ENCODE results near the gene PHACTR3. TPM values are rescaled to one million over a fixed set of nuclear protein-coding genes. Genes with fewer than 3 reads are reported as not detected.

PHACTR3 gene
- total and polyA plus RNA-seq, 2 experiments from 2014 or later: 0.45 to 0.61 TPM

DNA sequence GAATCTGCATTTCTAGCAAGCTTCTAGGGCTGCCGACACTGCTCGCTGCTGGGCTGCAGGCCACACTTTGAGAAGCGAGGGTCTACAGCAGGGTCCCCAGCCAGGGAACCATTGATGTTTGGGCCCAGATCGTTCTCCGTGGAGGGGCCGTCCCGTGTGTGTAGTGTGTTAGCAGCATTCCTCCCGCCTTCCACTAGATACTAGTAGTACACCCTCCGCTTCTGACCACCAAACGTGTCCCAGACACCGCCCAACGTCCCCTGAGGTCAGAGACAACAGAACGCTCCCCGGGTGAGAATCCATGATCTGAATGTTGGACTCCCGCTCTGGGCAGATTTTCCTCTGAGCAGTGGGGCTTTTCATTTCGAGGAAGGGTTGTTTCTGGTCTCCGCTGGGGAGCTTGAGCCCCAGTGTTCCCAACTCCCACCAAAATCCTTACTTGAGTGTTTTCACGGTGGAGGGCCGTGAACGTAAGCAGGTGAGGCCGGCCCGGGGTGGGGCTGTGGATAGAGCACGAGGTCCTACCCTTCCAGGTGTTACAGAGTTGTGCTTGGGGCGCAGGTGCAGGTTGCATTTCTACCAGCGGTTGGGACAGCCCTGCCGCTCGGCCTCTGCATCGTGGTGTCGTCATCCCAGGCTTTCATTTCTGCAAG, 204.5 kb downstream of the PHACTR3 start:
- Histone ChIP-seq H3K4me2 (no peak overlapping the region), H3K4me3 (no peak overlapping the region), H3K4me1 (ENCODE audit: insufficient read depth) (no peaks in the 10 kb centered on the region), H3K36me3 (ENCODE audit: insufficient read depth) (no peaks in the 10 kb centered on the region), H3K27me3 (ENCODE audit: insufficient read depth) (no peaks in the 10 kb centered on the region), H3F3A (replicated peaks; ENCODE audit: low read depth) (no peaks in the 10 kb centered on the region), H3K9me2 (ENCODE audit: insufficient read depth) (no peaks in the 10 kb centered on the region), H2AFZ (no peak overlapping the region; the same call in 1 of the 2 replicates), H3K79me2 (replicated peaks; ENCODE audit: insufficient read depth) (no peaks in the 10 kb centered on the region), H3K27ac (ENCODE audit: low read depth) (no peak overlapping the region), H4K20me1 (replicated peaks; ENCODE audit: insufficient read depth) (no peaks in the 10 kb centered on the region)
- Mint-ChIP-seq H3K4me3 (no peak overlapping the region), H3K27me3 (ENCODE audit: insufficient read depth, low read depth, poor library complexity) (peaks cover 11% of the 10 kb centered on the region), H3K9me3 (no peaks in the 10 kb centered on the region), H3K4me1 (peaks cover 9% of the 10 kb centered on the region), H3K27ac (no peak overlapping the region), H3K36me3 (ENCODE audit: low read depth) (no peaks in the 10 kb centered on the region)
- ATAC-seq (no peak), DNase-seq (ENCODE audit: low spot score) (no peak)
- no peak for TF ChIP-seq CREB1 (CRISPR knock-in tag; IDR thresholded peaks at IDR 0.05; ENCODE audit: low read depth)
- TF ChIP-seq, protein P1, sequence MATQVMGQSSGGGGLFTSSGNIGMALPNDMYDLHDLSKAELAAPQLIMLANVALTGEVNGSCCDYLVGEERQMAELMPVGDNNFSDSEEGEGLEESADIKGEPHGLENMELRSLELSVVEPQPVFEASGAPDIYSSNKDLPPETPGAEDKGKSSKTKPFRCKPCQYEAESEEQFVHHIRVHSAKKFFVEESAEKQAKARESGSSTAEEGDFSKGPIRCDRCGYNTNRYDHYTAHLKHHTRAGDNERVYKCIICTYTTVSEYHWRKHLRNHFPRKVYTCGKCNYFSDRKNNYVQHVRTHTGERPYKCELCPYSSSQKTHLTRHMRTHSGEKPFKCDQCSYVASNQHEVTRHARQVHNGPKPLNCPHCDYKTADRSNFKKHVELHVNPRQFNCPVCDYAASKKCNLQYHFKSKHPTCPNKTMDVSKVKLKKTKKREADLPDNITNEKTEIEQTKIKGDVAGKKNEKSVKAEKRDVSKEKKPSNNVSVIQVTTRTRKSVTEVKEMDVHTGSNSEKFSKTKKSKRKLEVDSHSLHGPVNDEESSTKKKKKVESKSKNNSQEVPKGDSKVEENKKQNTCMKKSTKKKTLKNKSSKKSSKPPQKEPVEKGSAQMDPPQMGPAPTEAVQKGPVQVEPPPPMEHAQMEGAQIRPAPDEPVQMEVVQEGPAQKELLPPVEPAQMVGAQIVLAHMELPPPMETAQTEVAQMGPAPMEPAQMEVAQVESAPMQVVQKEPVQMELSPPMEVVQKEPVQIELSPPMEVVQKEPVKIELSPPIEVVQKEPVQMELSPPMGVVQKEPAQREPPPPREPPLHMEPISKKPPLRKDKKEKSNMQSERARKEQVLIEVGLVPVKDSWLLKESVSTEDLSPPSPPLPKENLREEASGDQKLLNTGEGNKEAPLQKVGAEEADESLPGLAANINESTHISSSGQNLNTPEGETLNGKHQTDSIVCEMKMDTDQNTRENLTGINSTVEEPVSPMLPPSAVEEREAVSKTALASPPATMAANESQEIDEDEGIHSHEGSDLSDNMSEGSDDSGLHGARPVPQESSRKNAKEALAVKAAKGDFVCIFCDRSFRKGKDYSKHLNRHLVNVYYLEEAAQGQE (IDR thresholded peaks at IDR 0.05; ENCODE audit: unreplicated experiment): no peak
- TF ChIP-seq ZNF114 (CRISPR knock-in tag; IDR thresholded peaks at IDR 0.05): no peak
- no peak for TF ChIP-seq NANOG (IDR thresholded peaks at IDR 0.05; ENCODE audit: borderline replicate concordance)
- no peak for TF ChIP-seq JUNB (IDR thresholded peaks at IDR 0.05; ENCODE audit: unreplicated experiment)
- TF ChIP-seq, protein P2, sequence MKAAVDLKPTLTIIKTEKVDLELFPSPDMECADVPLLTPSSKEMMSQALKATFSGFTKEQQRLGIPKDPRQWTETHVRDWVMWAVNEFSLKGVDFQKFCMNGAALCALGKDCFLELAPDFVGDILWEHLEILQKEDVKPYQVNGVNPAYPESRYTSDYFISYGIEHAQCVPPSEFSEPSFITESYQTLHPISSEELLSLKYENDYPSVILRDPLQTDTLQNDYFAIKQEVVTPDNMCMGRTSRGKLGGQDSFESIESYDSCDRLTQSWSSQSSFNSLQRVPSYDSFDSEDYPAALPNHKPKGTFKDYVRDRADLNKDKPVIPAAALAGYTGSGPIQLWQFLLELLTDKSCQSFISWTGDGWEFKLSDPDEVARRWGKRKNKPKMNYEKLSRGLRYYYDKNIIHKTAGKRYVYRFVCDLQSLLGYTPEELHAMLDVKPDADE (IDR thresholded peaks at IDR 0.05): no peak
- no peak for TF ChIP-seq ZNF331 (CRISPR knock-in tag; IDR thresholded peaks at IDR 0.05; ENCODE audit: low read depth)
- TF ChIP-seq, protein P3, sequence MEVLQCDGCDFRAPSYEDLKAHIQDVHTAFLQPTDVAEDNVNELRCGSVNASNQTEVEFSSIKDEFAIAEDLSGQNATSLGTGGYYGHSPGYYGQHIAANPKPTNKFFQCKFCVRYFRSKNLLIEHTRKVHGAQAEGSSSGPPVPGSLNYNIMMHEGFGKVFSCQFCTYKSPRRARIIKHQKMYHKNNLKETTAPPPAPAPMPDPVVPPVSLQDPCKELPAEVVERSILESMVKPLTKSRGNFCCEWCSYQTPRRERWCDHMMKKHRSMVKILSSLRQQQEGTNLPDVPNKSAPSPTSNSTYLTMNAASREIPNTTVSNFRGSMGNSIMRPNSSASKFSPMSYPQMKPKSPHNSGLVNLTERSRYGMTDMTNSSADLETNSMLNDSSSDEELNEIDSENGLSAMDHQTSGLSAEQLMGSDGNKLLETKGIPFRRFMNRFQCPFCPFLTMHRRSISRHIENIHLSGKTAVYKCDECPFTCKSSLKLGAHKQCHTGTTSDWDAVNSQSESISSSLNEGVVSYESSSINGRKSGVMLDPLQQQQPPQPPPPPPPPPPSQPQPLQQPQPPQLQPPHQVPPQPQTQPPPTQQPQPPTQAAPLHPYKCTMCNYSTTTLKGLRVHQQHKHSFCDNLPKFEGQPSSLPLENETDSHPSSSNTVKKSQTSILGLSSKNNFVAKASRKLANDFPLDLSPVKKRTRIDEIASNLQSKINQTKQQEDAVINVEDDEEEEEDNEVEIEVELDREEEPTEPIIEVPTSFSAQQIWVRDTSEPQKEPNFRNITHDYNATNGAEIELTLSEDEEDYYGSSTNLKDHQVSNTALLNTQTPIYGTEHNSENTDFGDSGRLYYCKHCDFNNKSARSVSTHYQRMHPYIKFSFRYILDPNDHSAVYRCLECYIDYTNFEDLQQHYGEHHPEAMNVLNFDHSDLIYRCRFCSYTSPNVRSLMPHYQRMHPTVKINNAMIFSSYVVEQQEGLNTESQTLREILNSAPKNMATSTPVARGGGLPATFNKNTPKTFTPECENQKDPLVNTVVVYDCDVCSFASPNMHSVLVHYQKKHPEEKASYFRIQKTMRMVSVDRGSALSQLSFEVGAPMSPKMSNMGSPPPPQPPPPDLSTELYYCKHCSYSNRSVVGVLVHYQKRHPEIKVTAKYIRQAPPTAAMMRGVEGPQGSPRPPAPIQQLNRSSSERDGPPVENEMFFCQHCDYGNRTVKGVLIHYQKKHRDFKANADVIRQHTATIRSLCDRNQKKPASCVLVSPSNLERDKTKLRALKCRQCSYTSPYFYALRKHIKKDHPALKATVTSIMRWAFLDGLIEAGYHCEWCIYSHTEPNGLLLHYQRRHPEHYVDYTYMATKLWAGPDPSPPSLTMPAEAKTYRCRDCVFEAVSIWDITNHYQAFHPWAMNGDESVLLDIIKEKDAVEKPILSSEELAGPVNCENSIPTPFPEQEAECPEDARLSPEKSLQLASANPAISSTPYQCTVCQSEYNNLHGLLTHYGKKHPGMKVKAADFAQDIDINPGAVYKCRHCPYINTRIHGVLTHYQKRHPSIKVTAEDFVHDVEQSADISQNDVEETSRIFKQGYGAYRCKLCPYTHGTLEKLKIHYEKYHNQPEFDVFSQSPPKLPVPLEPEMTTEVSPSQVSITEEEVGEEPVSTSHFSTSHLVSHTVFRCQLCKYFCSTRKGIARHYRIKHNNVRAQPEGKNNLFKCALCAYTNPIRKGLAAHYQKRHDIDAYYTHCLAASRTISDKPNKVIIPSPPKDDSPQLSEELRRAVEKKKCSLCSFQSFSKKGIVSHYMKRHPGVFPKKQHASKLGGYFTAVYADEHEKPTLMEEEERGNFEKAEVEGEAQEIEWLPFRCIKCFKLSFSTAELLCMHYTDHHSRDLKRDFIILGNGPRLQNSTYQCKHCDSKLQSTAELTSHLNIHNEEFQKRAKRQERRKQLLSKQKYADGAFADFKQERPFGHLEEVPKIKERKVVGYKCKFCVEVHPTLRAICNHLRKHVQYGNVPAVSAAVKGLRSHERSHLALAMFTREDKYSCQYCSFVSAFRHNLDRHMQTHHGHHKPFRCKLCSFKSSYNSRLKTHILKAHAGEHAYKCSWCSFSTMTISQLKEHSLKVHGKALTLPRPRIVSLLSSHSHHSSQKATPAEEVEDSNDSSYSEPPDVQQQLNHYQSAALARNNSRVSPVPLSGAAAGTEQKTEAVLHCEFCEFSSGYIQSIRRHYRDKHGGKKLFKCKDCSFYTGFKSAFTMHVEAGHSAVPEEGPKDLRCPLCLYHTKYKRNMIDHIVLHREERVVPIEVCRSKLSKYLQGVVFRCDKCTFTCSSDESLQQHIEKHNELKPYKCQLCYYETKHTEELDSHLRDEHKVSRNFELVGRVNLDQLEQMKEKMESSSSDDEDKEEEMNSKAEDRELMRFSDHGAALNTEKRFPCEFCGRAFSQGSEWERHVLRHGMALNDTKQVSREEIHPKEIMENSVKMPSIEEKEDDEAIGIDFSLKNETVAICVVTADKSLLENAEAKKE (CRISPR knock-in tag; IDR thresholded peaks at IDR 0.05): no peak
- TF ChIP-seq EZH2 (IDR thresholded peaks at IDR 0.05; ENCODE audit: low read depth, unreplicated experiment): no peak
- no peak for TF ChIP-seq EZH2phosphoT487 (IDR thresholded peaks at IDR 0.05; ENCODE audit: unreplicated experiment)
- TF ChIP-seq STAT1 (IDR thresholded peaks at IDR 0.05; ENCODE audit: unreplicated experiment): no peak
- TF ChIP-seq, protein P4, sequence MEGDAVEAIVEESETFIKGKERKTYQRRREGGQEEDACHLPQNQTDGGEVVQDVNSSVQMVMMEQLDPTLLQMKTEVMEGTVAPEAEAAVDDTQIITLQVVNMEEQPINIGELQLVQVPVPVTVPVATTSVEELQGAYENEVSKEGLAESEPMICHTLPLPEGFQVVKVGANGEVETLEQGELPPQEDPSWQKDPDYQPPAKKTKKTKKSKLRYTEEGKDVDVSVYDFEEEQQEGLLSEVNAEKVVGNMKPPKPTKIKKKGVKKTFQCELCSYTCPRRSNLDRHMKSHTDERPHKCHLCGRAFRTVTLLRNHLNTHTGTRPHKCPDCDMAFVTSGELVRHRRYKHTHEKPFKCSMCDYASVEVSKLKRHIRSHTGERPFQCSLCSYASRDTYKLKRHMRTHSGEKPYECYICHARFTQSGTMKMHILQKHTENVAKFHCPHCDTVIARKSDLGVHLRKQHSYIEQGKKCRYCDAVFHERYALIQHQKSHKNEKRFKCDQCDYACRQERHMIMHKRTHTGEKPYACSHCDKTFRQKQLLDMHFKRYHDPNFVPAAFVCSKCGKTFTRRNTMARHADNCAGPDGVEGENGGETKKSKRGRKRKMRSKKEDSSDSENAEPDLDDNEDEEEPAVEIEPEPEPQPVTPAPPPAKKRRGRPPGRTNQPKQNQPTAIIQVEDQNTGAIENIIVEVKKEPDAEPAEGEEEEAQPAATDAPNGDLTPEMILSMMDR (conservative IDR thresholded peaks at IDR 0.05; ENCODE audit: low read depth in 2 of 2): no peak
- TF ChIP-seq POLR2AphosphoS5 (IDR thresholded peaks at IDR 0.05; ENCODE audit: low read depth): no peak
